ENCODE results near the gene NPIPA3. TPM values are rescaled to one million over a fixed set of nuclear protein-coding genes. Genes with fewer than 3 reads are reported as not detected.
"Not testable (repeated sequence)": the region's sequence is repeated elsewhere in the genome, so short reads cannot be mapped to it uniquely, and the experiment has no call there.

NPIPA3 gene
- total RNA-seq: 1 to 10 TPM in 1 of 2 donors, under 1 TPM in 1; 0.49 to 2.3 TPM

- H3K27me3 ChIP-seq; H3K36me3 ChIP-seq; intact Hi-C loops (cut with DNase I); H3K4me1 ChIP-seq; H3K9ac ChIP-seq (ENCODE audit: low read depth in 2 of 2, low read length in 2 of 2); DNase-seq; H3K9me3 ChIP-seq; H3K4me3 ChIP-seq; H3K27ac ChIP-seq: not testable (repeated sequence)
Observed at GRCh38 chr16:14703156-14704011, at the start of gene NPIPA3. Gene NPIPA3 (plus strand): TSS chr16:14703411. CDS start chr16:14708944, 5,533 bp downstream.

- Histone ChIP-seq H3K27me3 (no peaks in the 10 kb centered on the region), H3K36me3 (peaks cover 10% of the 10 kb centered on the region), H3K9ac (ENCODE audit: low read depth in 2 of 2, low read length in 2 of 2) (peak overlapping the region in 1 of 2 donors; percentile 46), H3K4me3 (no peak overlapping the region), H3K27ac (peak overlapping the region; percentile 55), H3K9me3 (no peaks in the 10 kb centered on the region), H3K4me1 (peaks cover 4% of the 10 kb centered on the region)
- intact Hi-C loops (cut with DNase I): no loop called here
- TF ChIP-seq CTCF (IDR thresholded peaks at IDR 0.05): no peak
- peak; percentile 50 for DNase-seq
Observed at GRCh38 chr16:14658063-14658462, 45.1 kb upstream of the NPIPA3 start.

GRCh38 chr16:14667347-14668266 lies 35.6 kb upstream of the NPIPA3 start:
- Histone ChIP-seq H3K27me3 (no peaks in the 10 kb centered on the region), H3K9me3 (no peaks in the 10 kb centered on the region), H3K4me3 (no peak overlapping the region), H3K9ac (ENCODE audit: low read depth in 2 of 2, low read length in 2 of 2) (peak overlapping the region in 1 of 2 donors; percentile 65), H3K27ac (peak overlapping the region; percentile 81), H3K36me3 (peaks cover 12% of the 10 kb centered on the region), H3K4me1 (peaks cover 3% of the 10 kb centered on the region)
- TF ChIP-seq CTCF (IDR thresholded peaks at IDR 0.05): no peak
- intact Hi-C loops (cut with DNase I): no loop called here
- peak; percentile 24 for DNase-seq

- no peak overlapping the region for H3K4me3 ChIP-seq
- peaks cover 3% of the 10 kb centered on the region for H3K4me1 ChIP-seq
- peak overlapping the region in 1 of 2 donors; percentile 65 for H3K9ac ChIP-seq (ENCODE audit: low read depth in 2 of 2, low read length in 2 of 2)
- intact Hi-C loops (cut with DNase I): no loop called here
- peaks cover 12% of the 10 kb centered on the region for H3K36me3 ChIP-seq
- H3K9me3 ChIP-seq: no peaks in the 10 kb centered on the region
- no peaks in the 10 kb centered on the region for H3K27me3 ChIP-seq
- no peak for TF ChIP-seq CTCF (IDR thresholded peaks at IDR 0.05)
- DNase-seq: peak; percentile 38
- H3K27ac ChIP-seq: peak overlapping the region; percentile 81
Observed at GRCh38 chr16:14668556-14669223, 34.5 kb upstream of the NPIPA3 start.

- H3K4me1 ChIP-seq: peaks cover 3% of the 10 kb centered on the region
Observed at GRCh38 chr16:14669776-14670175, 33.4 kb upstream of the NPIPA3 start.

More at GRCh38 chr16:14669776-14670175, 33.4 kb upstream of the NPIPA3 start:
- Histone ChIP-seq H3K27me3 (no peaks in the 10 kb centered on the region), H3K4me3 (no peak overlapping the region), H3K9me3 (no peaks in the 10 kb centered on the region), H3K9ac (ENCODE audit: low read depth in 2 of 2, low read length in 2 of 2) (peak overlapping the region in 1 of 2 donors; percentile 51), H3K36me3 (peaks cover 6% of the 10 kb centered on the region), H3K27ac (peak overlapping the region; percentile 81)
- intact Hi-C loops (cut with DNase I): no loop called here
- peak; percentile 95 for DNase-seq
- no peak for TF ChIP-seq CTCF (IDR thresholded peaks at IDR 0.05)
